ENCODE measurements around the gene GLT8D2. TPM values are rescaled to one million over a fixed set of nuclear protein-coding genes. Genes with fewer than 3 reads are reported as not detected.

Gene GLT8D2
- total RNA-seq, 1 experiment from 2014 or later, result 3.8 TPM

GRCh38 chr12:104049278-104049902 lies 597 bp downstream of the GLT8D2 start:
- Histone ChIP-seq H2AFZ (ENCODE audit: low read length) (peak overlapping the region; percentile 43), H4K5ac (ENCODE audit: insufficient read length, low read depth, low read length) (no peak overlapping the region), H4K20me1 (ENCODE audit: control insufficient read depth, insufficient read depth, insufficient read length) (no peaks in the 10 kb centered on the region), H3K4me1 (ENCODE audit: insufficient read depth, low read length) (no peaks in the 10 kb centered on the region; the same call in 1 of the 2 replicates), H2BK12ac (ENCODE audit: insufficient read length, low read depth, low read length) (no peak overlapping the region), H4K91ac (ENCODE audit: insufficient read length, low read depth, low read length) (no peak overlapping the region), H3K9me3 (ENCODE audit: control insufficient read depth, low read depth, low read length) (no peaks in the 10 kb centered on the region), H3K27me3 (ENCODE audit: insufficient read depth, low read length) (0 out of 2 replicates have a peak, but pooled peaks cover 3% of the 10 kb centered on the region), H2BK120ac (ENCODE audit: low read depth, low read length, poor library complexity, severe bottlenecking) (no peak overlapping the region), H3K27ac (ENCODE audit: insufficient read length, low read depth, low read length) (no peak overlapping the region), H2BK5ac (ENCODE audit: insufficient read length, low read length) (no peak overlapping the region), H3K4me2 (ENCODE audit: insufficient read depth, insufficient read length, low read length) (peak overlapping the region; percentile 93), H2BK15ac (ENCODE audit: low read depth, low read length) (no peak overlapping the region), H3K14ac (ENCODE audit: insufficient read depth, low read length) (peak overlapping the region; percentile 52; the same call in 1 of the 2 replicates), H3K23me2 (ENCODE audit: insufficient read length, low read depth, low read length, poor library complexity, severe bottlenecking) (peaks cover 8% of the 10 kb centered on the region), H2BK20ac (ENCODE audit: low read depth, low read length, poor library complexity, severe bottlenecking) (no peak overlapping the region), H3T11ph (ENCODE audit: low read length) (no peak overlapping the region), H3K56ac (ENCODE audit: insufficient read length, low read depth, low read length) (no peak overlapping the region), H4K8ac (replicated peaks; ENCODE audit: insufficient read length, low read depth, low read length) (no peak overlapping the region), H2AK5ac (ENCODE audit: insufficient read length, low read length) (no peak overlapping the region), H3K23ac (ENCODE audit: insufficient read length, low read depth, low read length) (no peak overlapping the region), H3K79me1 (ENCODE audit: insufficient read depth, low read depth, low read length, poor library complexity, severe bottlenecking) (no peaks in the 10 kb centered on the region), H3K4ac (ENCODE audit: low read depth, low read length) (no peak overlapping the region), H3K9ac (ENCODE audit: extremely low read depth, insufficient read length, low read length) (peak overlapping the region; percentile 55), H3K18ac (ENCODE audit: insufficient read length, low read depth, low read length) (peak overlapping the region; percentile 67), H3K79me2 (ENCODE audit: insufficient read depth, low read length) (no peaks in the 10 kb centered on the region)
- peak overlapping the region; percentile 70 to 85 for H3K4me3 Mint-ChIP-seq
- peak overlapping the region in 1 of 3 experiments; percentile 8; a peak in 1 of 7 replicates for H3K27ac Mint-ChIP-seq
- H3K4me1 Mint-ChIP-seq, result peaks cover 13 to 18% of the 10 kb centered on the region in 2 experiments
- H3K36me3 Mint-ChIP-seq (ENCODE audit: insufficient read depth in 1 of 3, low read depth in 3 of 3), result no peaks in the 10 kb centered on the region
- no peak for TF ChIP-seq CTCF (conservative IDR thresholded peaks at IDR 0.05)
- WGBS (ENCODE audit: extremely low coverage, insufficient read length, low lambda C conversion rate), result no CpG with 5 or more reads among the region's 9 CpGs
- no peaks in the 10 kb centered on the region for H3K9me3 Mint-ChIP-seq
- no peak for DNase-seq
- peaks cover 31% of the 10 kb centered on the region for H3K27me3 Mint-ChIP-seq (ENCODE audit: low read depth)

Data from H9 (cell line).